ENCODE results near the gene CFAP77.

Gene CFAP77

DNA sequence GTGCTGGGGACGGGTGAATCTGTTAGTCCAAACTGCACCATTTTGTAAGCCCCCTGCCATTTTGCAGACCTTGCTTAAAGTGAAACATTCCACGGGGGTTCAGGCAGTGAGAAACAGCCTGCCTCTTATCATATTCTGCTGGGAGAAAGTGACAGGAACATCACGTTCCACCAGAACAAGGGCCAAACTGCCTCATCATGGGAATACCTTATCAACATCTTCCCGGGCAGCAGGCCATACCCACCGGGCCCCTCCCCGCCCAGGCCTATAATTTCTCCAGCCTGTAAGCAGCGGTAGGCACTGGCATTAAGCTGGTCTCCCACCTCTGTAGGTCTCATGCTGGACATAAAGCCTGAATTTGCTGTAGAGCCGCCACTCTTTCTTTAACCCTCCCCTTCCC, 1.5 kb upstream of the CFAP77 start:
- no peak for DNase-seq (ENCODE audit: low read depth in 2 of 2)

- DNase-seq (ENCODE audit: low read depth in 2 of 2), result no peak
These were observed 631 bp downstream of the CFAP77 start for GRCh38 chr9:132410642-132411041.

- peak; percentile 43 to 60 for DNase-seq (ENCODE audit: low read depth in 2 of 2)
These were observed 1.1 kb downstream of the CFAP77 start for GRCh38 chr9:132411091-132411508.

DNA sequence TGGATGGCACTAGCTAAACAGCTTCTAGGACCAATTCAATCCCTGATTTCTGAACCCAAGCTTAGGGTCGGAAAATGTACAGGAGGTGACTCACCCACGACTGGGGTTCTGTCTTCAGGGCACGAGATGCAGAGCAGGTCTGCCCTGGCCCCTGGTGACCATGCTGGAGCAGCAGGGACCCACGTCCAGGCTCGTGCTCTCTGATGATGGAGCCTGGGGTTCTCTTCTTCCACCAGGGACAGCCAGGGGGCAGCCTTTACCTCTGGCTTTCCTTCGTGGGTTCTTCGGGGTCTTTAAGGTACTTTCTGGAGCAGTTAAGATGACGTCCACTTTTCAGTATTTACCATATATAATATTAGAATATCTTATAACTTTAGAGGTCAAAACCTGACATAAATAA, 2.1 kb downstream of the CFAP77 start:
- no peak for DNase-seq (ENCODE audit: low read depth in 2 of 2)

GRCh38 chr9:132413926-132414325, 3.9 kb downstream of the CFAP77 start:
- no peak for DNase-seq (ENCODE audit: low read depth in 2 of 2)

DNA sequence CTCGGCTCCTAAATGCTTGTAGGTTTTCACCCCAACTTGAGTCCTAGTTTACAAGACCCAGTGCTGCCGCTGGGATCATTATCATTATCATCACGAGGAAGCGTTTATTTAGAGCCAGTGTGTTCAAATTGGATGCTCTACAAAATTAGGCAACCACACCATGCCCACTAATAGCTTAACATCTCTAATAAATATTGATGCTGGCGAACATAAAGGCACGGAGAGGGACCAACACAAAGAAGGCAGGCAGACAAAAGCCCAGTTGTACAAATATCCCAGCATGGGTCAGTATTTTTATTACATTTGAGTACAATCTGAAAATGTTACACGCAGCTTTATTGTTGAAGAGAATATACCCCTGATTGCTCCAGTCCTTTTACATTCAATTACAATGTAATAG, 4.7 kb downstream of the CFAP77 start:
- no peak for DNase-seq (ENCODE audit: low read depth in 2 of 2)

GRCh38 chr9:132415181-132415580, 5.2 kb downstream of the CFAP77 start:
- DNase-seq (ENCODE audit: low read depth in 2 of 2), result no peak

DNA sequence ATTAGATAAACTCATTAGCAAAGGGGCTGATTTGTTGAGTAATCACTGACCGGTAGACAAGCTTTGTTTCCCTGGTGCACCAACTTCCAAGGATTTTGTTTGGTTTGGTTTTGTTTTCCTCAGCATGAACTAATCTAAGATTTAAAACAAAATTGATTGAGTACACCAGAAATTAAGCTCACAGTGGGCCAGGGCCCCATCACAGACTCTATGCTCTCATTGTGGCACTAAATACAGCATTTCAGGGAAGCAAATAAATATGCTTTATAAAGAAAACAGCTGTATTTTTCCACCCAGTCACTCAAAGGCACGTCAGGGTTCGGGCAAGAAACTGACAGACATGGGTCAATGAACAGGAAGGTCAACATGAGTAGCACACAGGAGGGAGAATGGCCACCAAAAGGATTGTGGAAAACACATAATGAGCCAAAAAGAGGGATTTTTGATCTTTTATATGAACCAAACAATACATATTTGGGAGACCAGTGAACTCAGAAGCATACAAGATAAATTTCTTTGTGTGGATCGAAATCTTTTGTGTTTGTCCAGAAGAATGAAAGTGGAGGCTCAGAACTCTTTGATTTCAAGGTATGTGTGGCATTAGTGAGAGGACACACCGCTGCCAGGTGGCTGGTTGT, 8.8 kb downstream of the CFAP77 start:
- no peak for DNase-seq (ENCODE audit: low read depth in 2 of 2)

GRCh38 chr9:132422574-132422973, 12.6 kb downstream of the CFAP77 start:
- DNase-seq (ENCODE audit: low read depth in 2 of 2), result no peak

DNA sequence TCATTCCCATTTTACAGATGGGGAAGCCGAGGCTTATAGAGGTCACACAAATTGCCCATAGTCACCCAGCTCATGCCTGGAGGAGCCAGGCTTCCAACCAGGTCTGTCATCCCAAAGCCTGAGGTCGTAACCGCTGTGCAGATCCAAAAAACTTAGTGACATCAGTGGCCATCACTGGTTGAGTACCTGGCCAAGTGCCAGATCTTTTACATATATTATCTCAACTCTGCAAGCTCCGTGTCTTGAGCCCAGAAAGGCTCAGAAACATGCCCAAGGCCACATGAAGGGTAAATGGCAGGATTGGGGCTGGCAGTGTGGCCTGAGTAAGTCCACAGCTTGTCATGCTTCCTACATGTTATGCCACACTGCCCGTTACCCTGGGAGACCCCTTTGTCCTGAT, 13.5 kb downstream of the CFAP77 start:
- DNase-seq (ENCODE audit: low read depth in 2 of 2), result no peak

GRCh38 chr9:132424857-132425674, 15.1 kb downstream of the CFAP77 start:
- no peak for DNase-seq (ENCODE audit: low read depth in 2 of 2)

DNA sequence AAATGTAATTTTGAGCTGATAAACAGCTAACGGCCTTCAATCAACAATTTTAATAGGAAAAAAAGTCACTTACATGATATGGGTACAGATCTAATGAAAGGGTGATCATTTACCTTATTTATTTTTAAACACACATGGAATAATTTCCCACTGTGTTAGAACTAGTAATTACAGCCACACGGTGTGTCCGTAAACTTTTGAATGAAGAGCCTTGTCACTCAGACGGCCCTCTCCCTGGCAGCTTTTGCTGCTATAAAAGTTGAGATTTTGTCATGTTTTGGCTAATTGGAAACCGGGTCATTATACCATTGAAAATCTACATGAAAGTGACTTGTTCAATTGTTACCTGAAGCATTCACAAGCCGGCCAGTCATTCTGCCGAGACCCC, 15.7 kb downstream of the CFAP77 start:
- no peak for DNase-seq (ENCODE audit: low read depth in 2 of 2)

DNA sequence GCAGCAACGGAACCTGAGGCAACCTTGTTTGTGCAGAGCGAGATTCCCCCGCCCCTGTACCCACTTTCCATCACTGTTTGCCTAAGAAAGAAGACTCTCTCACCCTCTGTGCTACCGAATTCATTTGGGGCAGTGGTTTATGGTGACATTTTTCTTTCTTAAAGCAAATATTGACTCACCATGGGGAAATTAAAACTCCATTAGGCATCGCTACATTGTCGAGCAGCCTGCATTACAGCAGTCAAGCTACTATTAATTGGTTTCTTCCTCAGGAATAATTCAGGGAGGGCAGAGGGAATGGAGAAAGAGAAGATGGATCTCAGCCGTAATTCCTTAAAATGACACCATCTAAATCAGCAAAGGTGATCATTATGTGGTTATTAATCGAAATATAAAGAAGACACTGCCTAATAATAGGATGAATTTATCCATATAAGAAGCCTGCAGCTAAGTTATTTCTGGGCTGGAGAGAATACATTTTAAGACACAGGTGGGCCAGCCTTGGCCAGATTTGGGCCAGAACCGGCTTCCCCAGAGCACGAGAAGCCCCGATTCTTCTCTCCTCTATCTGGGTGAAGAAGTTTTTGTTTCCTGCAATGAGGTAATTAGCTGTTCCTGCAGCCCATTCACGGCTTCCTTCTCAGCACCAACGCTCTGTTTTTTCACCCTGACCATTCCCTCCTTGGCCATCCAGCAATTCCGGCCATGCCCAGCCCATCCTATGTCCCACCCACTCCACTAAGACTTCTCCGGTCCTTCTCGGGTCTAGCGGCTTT, 16.8 kb downstream of the CFAP77 start:
- DNase-seq (ENCODE audit: low read depth in 2 of 2), result no peak

- DNase-seq (ENCODE audit: low read depth in 2 of 2), result no peak
These were observed 21.0 kb downstream of the CFAP77 start for GRCh38 chr9:132430998-132431397.

GRCh38 chr9:132434881-132435280, 24.9 kb downstream of the CFAP77 start:
- DNase-seq (ENCODE audit: low read depth in 2 of 2), result no peak

GRCh38 chr9:132439153-132439552, 29.1 kb downstream of the CFAP77 start:
- DNase-seq (ENCODE audit: low read depth in 2 of 2), result no peak

DNA sequence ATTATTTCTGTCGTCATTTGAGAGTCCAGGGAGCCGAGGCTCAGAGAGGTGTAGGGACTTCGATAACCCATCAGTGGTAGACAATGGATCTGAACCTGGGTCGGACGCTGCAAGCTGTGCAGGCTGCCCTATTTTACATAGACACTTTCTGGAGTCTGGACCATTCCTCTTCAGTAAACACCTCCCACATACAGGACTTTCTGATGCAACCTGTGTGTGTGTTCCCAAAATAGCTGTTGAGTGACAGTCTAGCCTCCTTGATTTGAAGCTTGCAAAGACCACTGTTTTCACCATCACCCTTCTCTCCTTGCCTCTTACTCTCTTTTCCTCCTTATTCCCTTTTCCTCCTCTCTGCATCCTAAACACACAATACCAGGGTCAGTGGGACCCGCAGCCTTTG, 30.7 kb downstream of the CFAP77 start:
- DNase-seq (ENCODE audit: low read depth in 2 of 2), result no peak

- no peak for DNase-seq (ENCODE audit: low read depth in 2 of 2)
These were observed 31.4 kb downstream of the CFAP77 start for GRCh38 chr9:132441404-132441803.

GRCh38 chr9:132443951-132444607, 34.1 kb downstream of the CFAP77 start:
- no peak for DNase-seq (ENCODE audit: low read depth in 2 of 2)

DNA sequence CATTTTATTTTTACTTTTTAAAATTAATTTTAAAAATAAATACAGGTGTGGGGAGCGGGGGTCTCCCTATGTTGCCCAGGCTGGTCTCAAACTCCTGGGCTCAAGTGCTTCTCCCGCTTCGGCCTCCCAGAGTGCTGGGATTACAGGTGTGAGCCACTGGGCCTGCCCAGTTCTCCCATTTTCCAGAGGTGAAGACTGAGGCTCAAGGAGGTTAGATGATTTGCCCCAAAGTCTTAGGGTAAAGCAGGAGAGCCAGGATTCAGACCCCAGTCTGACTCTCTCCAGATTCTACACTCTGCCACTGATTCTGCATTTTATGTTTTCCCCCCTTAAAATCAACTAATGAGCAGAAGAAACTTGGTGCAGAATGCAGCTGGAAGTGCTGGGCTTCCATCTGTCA, 36.9 kb downstream of the CFAP77 start:
- no peak for DNase-seq (ENCODE audit: low read depth in 2 of 2)

DNA sequence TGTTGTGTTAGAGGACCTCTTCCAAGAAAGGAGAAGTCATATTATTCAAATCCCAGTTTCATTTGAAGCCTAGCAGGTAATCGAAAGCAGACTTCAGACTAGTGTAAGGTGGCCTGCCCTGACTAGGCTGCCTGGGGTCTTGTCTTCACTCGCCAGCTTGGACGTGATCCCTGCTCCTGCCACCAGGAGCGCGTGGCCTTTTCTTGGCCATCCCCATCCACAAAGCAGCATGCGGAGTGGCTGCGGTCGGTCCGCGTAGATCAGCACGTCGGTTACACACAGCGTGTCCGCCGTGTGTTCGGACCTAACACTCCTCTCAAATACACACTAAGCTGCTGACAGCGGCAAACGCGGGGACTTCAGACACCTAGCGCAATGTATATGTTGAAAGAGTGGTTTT, 37.3 kb downstream of the CFAP77 start:
- no peak for DNase-seq (ENCODE audit: low read depth in 2 of 2)

GRCh38 chr9:132447902-132448301, 37.9 kb downstream of the CFAP77 start:
- no peak for DNase-seq (ENCODE audit: low read depth in 2 of 2)

Data from stimulated activated CD4-positive, alpha-beta T cell treated with anti-CD3 and anti-CD28 coated beads, Interleukin-12 subunit alpha, Interleukin-12 subunit beta, amount 100 ng/mL, for 24 hours (primary cell).